CD4-positive, alpha-beta T cell treated with Interleukin-17A for 4 hours (primary cell): Measurements from ENCODE around the gene LCE1B.

Experiments used
- DNase-seq: peaks from one replicate; pipeline ENCODE4 v3.0.0-alpha.2; 2020; ENCODE audit warnings: mixed read lengths

Gene LCE1B

DNA sequence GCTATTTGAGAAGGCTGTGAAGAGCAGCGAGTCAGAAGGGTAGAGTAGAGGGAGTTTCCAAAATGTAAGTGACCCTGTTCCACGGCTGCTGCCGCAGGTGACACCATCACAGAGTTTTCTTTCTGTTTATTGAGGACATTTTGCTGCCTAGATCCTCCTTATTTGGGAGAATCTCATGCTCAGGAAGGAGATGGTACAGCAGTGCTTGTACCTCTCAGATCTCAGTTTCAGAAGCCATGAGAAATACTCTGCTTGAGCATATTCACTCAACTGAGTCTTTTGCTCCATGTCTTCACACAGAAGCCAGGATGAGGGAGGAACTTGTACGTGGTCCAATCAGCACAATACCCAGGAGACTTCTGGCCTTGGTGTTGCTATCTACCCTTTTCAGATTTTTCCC lies 49.6 kb downstream of the LCE1B start:
- no peak for DNase-seq
